NCI-H345 (cell line): Measurements from ENCODE around the gene P2RY1.
A peak's percentile ranks its signal among the peaks of the same experiment; 100 is the strongest.

ENCODE experiments used
- DNase-seq: peaks from one replicate; lab custom pipeline; 2025; lab: John Stamatoyannopoulos, UW

P2RY1 gene, protein sequence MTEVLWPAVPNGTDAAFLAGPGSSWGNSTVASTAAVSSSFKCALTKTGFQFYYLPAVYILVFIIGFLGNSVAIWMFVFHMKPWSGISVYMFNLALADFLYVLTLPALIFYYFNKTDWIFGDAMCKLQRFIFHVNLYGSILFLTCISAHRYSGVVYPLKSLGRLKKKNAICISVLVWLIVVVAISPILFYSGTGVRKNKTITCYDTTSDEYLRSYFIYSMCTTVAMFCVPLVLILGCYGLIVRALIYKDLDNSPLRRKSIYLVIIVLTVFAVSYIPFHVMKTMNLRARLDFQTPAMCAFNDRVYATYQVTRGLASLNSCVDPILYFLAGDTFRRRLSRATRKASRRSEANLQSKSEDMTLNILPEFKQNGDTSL

DNA sequence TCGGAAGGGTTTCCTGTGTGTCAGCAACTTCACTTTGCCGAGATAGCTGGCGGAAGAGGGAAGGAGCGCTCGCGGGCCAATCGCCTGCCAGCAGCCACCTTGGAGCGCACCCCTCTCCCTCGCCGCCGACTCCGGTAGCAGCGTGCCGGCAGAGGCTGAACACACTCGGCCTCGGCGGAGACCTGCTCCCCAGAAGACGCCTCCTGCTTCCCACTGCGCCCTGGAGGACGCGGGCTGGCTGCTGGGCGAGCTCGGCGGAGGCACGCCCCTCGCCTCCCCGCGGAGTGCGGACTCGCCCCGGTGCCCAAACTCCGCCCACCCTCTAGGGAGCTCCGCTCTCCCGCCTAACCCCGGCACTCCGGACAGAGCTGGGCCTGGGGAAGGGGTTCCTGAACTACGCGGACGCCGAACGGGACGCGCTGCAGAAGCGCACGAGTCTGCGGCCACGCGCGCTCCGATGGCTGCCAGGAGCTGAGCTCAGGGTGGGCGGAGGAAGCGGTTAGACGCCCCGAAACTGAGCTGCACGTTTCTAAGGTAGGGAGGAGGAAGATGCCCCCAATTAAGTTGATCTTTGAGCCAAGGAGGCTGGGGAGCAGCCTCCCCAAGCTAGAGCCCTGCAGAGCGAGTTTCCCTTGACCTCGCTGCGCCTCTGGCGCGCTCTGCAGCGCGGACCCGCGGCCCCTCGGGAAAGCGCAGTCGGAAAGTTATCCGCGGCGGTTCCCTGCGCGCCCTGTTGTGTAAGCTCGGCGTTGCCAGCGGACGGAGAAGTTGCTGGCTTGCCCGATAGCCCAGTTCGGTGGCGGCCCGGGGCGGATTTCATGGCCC lies at the start of gene P2RY1:
Gene P2RY1 (plus strand): TSS at position 356 of the 825 bp plus-strand sequence. CDS start 652 bp downstream, outside the sequence.
- peak; percentile 13 for DNase-seq

DNA sequence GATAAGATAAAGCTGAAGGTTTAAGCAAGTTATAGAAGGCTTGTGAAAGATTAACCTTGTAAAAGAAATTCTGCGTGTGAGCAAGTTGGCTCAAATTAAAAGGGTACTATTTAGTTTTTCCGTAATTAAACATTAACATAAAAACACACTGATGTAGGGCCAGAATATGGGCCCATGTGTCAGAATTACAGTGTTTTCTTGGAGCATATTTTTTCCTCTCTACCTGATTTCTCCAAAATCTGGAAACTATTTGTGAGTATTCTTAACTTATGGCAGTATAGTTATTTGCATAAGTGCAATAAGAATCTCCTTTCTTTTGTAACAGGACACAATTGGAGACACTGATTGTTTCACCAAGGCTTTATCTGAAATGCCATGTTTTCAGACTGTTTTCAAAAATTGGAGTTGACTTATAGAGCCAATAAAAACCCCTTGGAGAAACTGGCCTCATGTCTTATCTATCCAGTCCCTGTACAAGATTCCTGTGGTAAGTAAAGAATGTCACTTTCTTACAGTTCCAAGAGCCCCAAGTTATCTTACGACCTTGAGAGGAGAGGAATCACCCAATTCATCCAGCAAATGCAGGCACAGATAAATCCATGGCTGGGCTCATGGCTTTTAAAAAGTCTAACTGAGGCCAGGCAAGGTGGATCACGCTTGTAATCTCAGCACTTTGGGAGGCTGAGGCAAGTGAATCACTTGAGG lies 47.8 kb upstream of the P2RY1 start:
- no peak for DNase-seq

DNA sequence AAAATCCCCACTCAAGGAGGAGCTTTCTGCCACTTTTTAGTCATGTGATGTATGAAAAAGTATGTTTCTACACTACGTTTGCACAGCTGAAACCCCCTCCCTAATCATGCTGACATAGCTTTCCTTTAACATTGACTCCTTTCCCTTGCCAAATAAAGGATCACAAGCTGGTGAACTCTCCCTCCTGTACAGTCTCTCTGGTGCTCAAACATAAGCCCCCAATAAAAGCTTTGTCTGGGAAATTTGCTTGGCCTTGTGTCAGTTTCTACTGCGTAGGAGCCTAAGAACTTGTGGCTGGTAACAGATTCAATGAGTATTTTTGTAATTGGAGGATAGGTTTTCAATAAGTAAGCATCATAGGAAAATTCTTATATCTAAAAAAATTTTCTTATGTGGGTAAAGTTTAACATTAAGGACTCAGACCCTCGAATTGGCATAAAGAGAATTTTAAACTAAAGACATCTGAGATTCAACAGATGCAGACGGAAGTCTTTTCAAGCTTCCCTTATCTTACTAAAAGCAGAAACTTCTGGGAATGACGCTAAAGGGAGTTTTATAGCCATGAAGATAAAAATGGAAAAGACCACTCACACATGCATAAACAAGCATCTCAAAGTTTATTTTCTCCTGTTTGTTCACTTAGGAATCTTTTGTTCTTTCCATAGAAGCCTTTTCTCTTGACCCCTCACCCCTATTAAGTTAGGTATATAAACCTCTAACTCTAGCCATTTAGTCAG lies 44.1 kb upstream of the P2RY1 start:
- no peak for DNase-seq

DNA sequence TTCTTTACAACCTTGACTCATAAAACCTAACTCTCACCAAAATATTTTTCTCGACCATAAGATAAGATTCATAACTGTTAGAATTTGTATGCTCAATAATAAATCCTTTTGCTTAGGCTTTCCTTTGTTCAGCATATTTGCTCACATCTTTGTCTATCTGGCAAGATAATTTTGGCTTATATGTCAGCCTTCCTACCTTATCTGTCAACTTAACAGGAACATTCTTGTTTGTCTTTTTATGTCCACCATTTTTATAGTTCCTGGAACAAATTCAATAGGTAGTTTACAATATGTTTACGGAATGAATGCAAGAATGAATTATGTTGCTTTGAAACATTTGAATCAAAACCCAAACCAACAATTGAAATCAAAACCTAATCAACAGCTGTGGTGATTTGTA lies 41.0 kb upstream of the P2RY1 start:
- DNase-seq, result no peak

DNA sequence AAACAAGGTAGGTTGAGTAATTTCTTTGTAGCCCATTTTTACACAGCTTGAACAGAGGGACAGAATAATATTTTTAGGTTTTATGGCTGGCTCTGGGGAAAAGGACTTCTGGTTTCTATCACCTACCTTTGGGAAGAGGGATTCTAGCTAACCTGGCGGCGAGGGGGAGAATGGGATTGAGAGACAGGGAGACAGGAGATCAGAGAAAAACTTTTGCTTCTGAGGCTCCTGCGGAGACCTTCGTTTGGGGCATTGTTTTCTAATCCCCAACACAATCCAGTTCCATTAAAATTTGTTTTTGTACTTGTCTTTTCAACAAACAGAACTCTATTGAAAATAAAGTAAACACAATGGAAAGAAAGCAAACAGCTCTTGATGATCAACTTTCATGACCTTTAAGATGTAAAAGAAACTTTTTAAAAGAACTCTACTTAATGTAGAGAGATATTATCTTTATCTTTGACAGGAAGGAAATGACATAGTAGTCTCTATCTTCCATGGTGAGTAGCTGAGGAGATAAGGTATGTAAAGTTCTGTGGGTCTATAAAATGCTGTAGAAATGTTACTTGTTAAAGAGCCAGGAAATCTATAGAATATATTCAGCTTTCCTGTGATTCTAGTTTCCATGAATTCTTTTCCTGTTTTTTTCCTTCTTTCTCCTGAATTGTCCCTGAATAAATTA lies 37.0 kb upstream of the P2RY1 start:
- no peak for DNase-seq

DNA sequence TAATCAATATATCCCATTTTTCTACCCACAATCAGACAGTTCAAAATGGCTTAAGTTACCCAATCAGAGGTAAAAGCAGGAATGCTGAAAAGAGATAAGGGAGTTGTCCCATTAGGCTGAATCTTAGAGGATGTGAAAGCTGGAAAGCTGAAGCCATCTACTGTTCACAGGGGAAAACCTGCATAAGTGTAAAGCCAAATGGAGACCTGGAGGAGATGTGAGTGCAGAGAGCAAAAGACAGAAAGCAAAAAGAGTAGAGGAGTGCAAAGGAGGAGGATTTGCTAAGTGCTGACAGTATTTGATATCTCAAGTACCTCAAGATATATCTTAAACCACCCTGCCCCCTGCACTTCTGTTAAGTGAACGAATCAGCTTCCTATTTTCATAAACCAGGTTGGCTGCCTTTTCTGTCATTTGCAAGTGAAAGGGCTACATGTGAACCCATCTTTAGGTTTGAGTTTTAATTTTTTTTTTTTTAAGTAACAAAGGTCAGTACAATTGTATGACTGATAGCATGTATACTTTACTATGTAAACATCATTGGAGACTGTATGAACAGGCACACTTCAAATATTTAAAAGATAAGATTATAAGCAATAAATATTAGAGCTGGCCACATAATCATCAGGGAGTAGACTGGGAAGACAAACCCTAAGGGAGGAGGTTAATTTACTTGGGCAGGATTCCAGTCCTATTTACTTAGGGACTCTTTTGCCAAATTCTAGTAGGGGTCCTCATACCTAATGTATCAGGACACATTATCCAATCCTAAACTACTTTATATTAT lies 22.8 kb upstream of the P2RY1 start:
- no peak for DNase-seq

DNA sequence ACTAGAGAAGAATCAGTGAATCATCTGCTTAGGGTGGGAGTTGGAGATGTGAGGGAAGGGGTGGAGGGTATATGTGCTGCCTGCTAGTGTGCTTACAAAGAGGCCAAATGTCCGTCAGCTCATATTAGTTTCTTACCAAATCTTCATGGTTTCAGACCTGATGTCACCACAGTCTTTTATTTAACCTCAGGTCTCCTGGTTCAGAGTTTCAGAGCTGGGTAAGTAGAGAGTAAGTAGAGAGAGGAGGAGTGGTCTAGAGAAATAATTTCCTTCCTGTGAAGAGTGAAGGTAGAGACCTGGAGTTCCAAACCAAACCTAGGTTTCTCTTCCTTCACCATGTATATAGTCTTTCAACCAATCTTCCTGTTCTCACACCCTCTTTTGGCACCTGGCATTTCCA lies 17.5 kb upstream of the P2RY1 start:
- no peak for DNase-seq

DNA sequence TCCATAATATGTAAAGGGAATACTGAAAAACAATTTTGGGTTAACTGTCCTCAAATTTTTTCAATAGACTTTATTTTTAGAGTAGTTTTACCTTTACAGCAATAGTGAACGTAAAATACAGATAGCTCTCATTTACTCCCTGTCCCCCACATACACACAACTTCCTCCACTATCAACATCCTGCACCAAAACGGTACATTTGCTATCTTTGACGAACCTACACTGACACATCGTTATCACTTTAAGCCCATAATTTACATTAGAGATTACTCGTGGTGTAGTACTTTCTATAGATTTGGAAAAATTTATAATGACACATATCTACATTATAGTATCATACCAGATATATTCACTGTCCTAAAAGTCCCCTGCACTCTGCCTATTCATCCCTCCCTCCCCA lies 16.9 kb upstream of the P2RY1 start:
- no peak for DNase-seq

DNA sequence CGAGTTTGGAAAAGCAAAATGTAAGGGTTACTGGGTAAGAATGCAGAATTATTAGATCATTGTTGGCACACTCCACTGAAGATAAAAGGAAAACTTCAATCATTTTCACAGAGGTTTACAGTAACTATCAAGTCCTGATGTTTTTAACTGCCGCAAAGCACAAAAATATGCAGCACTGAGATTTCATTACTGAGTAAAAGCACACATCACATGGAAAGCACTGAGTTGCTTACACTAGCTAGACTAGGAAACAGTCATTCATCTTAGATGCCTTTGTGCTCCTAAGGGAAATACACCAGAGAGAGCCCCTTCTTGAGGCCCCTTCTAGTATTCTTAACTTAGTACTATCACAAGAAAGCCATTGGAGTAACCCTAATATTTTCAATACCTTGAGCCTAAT lies 11.8 kb upstream of the P2RY1 start:
- no peak for DNase-seq

DNA sequence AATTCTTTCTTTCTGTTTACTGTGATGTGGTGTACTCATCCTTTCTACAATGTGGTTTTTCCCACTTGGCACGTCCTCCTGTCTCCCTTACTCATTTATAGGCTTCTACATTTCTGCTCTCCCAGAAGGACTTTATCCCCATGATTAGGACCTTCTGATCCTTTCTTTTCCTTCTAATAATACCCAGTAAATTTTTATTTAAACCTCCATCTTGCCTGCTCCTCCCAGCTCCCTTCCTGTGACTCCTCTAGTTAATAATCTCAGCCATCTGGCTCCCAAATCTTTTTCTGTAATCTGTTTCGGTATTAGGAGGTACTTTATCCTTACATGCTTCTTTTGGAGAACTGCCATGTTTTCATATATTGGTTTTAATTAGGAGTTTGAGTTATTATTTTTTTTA lies 11.2 kb upstream of the P2RY1 start:
- no peak for DNase-seq

DNA sequence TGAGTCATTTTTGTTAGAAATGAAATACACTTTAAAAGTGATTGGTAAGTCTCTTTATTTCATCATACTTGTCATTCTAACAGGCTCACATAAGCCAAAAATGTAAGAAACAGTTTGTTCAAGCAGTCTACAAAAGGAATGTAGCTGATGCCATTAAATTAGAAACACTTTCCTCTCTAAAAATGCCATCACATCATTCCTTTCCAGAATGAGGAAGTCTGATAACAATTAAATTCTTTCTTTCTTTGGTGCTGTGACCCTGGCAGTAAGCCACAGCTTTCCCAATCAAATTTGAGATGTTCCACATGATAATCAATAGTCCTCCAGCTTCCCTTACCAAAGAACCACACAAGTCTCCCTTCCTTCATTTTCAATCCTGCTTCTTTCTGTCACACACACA lies 9.4 kb upstream of the P2RY1 start:
- DNase-seq, result no peak

DNA sequence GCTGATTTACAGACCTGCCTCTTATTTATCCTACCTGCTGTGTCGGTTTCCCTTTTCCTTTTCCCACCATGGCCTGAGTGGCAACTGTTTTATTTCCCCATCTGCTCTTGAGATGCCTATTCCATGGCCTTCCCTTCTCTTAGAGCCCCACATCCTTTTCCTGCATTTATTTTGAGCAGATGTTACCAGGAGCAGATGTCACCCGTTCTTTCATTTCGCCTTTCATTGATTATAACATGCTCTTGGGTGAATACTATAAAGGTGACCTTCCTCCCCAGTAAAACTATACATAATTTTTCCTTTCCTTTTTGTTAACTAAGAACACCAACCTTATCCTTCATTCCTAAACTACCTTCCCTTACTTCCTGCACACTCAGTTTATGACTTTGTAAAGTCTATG lies 8.5 kb upstream of the P2RY1 start:
- no peak for DNase-seq

DNA sequence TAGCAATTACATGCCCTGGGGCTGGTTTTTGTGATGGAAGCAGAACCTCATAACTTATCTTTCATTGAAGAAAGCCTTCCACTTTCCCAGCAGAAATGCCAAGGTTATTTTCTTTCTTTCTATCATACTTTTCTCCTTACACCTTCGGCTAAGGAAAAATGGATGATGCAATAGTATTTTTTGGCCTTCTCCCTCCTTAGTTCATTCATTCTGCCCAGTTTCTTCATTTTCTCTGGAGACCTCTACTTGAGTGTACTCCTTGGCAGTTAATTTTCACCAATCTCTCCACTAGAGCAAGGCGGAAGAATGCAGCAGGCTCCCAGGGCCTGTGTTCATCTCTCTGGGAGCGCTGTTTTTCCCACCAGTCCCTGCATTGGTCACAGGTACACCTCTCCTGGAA lies 7.6 kb upstream of the P2RY1 start:
- no peak for DNase-seq

DNA sequence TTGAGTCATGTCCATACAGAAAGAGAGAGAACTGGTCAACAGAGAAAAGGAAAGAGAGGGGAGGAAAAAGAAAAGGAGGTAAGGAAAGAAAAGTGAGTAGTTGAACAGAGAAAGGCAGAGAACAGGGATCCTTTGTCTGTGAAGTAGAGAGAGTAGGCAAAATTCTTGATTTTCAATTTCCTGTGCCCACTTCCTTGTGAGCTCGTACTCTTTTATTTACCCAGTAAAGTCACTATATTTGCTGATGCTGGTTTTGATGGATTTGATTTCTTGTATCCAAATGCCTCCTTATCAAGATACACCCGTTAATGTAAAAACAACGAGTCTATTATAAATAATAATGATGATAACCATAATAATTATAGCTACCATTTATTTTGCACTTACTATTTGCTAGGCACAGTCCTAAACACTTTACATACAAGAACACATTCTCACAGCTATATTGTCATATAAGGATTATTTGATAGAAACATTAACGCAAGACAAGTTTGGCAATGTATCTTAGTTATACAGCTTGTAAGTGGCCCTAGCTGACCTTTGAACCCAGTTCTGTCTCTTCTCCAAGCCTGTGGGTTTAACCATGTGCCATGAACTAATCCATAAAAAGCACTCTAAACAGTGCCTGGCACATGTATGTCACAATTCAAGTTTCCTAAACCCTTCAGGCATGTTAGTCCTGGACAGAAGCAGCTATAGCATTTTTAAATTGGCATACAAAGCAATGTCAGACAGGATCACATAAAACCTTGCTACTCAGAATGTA lies 6.7 kb upstream of the P2RY1 start:
- DNase-seq, result no peak

DNA sequence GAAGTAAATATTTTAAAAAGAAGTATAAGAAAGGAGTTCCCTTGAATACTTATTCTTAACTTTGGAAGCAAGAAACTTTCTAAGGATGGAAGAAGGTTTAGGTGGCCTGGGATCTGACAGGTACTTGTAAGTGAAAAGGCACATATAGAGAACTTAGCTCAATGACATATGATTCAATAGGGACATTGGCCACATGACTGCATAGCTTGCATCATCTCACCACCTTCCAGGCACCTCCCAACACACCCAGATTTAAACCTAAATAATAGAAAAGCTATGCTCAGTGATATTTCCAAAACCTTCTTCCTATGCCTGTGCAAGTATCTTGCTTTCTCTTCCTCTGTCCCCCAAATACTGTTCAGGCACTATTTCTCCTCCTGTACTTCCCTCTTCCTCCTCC lies 4.7 kb upstream of the P2RY1 start:
- DNase-seq, result no peak

DNA sequence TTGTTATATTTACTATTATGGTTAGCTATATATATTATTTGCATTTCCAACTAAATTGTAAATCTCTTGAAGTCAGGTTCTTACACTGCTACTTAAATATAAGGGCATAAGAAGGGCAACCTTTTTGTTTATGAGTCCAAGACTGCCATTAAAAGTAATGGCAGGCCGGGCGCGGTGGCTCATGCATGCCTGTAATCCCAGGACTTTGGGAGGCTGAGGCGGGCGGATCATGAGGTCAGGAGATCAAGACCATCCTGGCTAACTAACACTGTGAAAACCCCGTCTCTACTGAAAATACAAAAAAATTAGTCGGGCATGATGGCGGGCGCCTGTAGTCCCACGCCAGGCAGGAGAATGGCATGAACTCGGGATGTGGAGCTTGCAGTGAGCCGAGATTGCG lies 2.9 kb upstream of the P2RY1 start:
- no peak for DNase-seq

DNA sequence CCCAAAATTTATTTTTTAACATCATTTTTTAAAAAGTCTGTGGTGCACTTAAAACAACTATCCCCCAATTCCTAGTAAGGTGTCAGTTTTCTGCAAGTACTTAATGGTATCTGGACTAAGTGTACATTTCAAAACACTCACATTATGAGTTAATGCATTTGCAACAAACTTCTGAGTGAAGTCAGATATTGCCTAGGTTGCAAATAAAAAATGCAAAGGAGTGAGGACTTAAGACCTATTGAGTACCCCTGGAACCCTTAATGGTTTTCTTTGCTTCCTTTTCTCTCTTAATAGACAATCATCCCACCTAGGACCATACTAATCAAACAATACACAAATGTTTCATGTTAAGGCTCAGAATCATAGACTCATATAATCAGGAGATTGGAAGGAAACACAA lies 1.8 kb upstream of the P2RY1 start:
- DNase-seq, result no peak

DNA sequence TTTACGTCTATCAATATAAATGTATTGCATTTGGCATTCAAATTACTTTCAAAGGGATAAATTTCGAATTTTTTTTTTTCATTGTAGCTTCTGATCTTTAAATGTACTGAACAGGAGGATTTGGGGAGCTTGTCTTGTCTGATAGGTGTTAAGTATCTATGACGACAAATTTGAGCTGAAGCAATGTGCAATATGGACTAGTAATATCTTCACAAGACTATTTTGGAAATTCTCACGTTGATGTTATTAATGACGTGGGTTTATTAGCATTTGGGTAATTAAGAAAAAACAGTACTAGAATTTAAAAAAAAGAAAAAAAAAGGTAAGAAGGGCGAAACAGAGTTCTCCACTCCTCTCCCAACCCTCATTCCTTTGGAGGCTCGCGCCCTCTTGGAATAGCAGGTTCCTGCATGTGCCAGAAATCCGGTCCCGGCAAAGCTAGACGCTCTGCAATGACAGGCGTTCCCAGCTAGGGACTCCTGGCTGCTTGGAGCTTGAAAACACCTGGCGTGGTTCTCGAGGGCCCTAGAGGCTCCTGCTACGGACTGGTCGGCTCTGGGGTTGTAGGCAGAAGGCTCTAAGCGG lies 648 bp upstream of the P2RY1 start:
- peak; percentile 13 for DNase-seq

DNA sequence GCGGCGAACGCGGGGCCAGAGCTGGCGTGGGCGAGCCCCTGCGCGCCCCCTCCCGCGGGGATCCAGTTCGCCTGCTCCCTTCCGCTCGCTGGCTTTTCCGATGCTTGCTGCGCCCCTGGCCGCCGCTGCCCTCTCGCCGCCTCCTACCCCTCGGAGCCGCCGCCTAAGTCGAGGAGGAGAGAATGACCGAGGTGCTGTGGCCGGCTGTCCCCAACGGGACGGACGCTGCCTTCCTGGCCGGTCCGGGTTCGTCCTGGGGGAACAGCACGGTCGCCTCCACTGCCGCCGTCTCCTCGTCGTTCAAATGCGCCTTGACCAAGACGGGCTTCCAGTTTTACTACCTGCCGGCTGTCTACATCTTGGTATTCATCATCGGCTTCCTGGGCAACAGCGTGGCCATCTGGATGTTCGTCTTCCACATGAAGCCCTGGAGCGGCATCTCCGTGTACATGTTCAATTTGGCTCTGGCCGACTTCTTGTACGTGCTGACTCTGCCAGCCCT lies 721 bp downstream of the P2RY1 start:
- no peak for DNase-seq
